ENCODE measurements around the gene PACSIN3.

PACSIN3 gene

DNA sequence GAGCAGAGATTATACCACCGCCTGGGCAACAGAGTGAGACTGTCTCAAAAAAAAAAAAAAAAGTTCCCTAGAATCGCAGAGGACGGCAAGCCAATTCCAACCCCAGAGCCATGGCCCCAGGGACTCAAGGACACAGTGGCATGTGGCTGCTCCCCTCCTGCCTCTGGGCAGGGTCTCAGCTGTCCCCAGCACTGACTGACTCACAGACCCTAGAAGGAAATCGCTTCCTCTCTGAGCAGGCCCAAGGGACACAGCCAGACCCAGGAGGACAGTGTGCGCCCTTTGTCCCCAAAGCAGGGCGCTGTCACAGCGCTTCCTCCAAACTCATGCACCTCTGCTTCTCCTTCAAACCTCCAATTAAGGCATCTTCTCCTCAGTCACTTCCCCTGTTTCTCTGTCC, 2.3 kb downstream of the PACSIN3 start:
- Mint-ChIP-seq H3K4me3 (peak overlapping the region; percentile 83 to 87 (median 85)), H3K27ac (peak overlapping the region in 1 of 3 experiments; percentile 16), H3K36me3 (ENCODE audit: low read depth) (peaks cover 7% of the 10 kb centered on the region), H3K9me3 (no peaks in the 10 kb centered on the region), H3K27me3 (ENCODE audit: low read depth) (peaks cover 7% of the 10 kb centered on the region), H3K4me1 (peaks cover 20% of the 10 kb centered on the region)
- TF ChIP-seq, protein P1, sequence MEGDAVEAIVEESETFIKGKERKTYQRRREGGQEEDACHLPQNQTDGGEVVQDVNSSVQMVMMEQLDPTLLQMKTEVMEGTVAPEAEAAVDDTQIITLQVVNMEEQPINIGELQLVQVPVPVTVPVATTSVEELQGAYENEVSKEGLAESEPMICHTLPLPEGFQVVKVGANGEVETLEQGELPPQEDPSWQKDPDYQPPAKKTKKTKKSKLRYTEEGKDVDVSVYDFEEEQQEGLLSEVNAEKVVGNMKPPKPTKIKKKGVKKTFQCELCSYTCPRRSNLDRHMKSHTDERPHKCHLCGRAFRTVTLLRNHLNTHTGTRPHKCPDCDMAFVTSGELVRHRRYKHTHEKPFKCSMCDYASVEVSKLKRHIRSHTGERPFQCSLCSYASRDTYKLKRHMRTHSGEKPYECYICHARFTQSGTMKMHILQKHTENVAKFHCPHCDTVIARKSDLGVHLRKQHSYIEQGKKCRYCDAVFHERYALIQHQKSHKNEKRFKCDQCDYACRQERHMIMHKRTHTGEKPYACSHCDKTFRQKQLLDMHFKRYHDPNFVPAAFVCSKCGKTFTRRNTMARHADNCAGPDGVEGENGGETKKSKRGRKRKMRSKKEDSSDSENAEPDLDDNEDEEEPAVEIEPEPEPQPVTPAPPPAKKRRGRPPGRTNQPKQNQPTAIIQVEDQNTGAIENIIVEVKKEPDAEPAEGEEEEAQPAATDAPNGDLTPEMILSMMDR (IDR thresholded peaks at IDR 0.05; ENCODE audit: unreplicated experiment in 3 of 3), result no peak

DNA sequence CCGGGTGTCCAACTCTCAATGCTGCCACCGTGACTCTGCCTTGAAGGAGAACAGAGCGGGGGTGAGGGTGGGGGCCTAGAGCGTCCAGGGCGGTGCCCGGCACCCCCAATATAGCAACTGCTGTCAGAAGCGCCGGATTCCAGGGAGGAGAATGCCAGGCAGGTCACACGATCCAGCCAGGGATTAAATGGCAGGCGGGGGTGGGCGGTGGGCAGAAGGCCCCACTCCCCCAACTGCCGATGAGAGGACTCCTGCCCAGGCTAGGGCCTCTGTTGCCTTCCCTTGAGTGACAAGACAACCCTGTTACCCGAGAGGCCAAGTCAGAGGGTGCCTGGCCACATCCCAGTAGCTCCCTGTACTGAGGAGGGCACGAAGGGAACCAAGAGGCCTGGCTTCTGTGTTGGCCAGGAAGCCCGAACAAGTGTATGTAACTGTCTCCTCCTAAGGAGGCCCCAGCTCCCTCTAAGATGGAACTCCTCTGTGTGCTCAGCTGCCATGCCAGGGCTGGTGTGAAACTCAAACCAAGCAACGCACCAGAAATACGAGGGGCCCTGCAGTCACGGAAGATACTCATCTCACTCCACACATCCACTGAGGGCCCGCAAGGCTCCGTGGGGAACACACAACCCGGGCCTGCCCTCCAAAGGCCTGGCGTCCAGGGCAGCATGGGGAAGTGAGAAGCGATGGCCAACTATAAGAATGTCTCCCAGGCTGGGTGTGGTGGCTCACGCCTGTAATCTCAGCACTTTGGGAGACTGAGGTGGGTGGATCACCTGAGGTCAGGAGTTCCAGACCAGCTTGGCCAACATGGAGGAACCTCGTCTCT, 3.0 kb downstream of the PACSIN3 start:
- Mint-ChIP-seq H3K4me3 (peak overlapping the region; percentile 62 to 87 (median 85)), H3K27ac (peak overlapping the region in 1 of 3 experiments; percentile 44), H3K9me3 (no peaks in the 10 kb centered on the region), H3K4me1 (peaks cover 20% of the 10 kb centered on the region), H3K36me3 (ENCODE audit: low read depth) (peaks cover 7% of the 10 kb centered on the region), H3K27me3 (ENCODE audit: low read depth) (peaks cover 7% of the 10 kb centered on the region)
- TF ChIP-seq, protein P1 (IDR thresholded peaks at IDR 0.05; ENCODE audit: unreplicated experiment in 3 of 3), result no peak

DNA sequence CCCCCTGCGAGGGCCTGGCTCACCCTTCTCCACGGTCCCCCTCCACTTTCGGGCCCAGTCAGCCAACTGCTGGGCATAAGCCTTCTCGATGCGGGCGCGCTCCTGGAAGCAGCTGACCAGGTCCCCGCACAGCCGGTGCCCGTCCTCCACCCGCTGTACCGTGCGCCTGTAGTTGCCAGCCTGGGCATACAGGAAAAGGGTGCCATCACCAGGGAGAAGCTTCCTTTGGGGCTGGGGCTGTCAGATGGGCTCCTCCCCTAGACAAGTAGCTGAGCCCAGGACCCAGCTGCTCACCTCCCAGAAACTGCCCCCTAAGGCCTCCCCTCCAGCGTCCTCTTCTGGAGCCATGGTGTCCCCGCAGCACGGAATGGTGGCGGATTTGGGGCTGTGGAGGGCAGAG, 3.9 kb downstream of the PACSIN3 start:
- Mint-ChIP-seq H3K9me3 (no peaks in the 10 kb centered on the region), H3K27me3 (ENCODE audit: low read depth) (peaks cover 5% of the 10 kb centered on the region), H3K4me3 (no peak overlapping the region), H3K27ac (no peak overlapping the region), H3K4me1 (peaks cover 16% of the 10 kb centered on the region), H3K36me3 (ENCODE audit: low read depth) (peaks cover 7% of the 10 kb centered on the region)
- TF ChIP-seq, protein P1 (IDR thresholded peaks at IDR 0.05; ENCODE audit: unreplicated experiment in 3 of 3), result no peak

DNA sequence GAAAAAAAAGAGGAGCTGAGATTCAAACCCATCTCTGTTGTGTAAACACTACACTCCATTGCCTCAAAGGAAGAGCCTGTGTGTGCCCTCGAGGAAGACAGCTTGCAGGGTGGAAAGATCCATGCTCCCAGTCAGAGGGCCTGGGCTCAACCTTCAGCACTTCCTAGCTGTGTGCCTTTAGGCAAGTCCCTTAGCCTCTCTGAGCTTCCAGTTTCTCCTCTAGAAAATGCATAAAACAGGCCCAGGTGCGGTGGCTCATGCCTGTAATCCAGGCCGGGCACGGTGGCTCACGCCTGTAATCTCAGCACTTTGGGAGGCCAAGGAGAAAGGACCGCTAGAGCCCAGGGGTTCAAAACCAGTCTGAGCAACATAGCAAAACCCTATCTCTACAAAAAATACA, 5.0 kb downstream of the PACSIN3 start:
- H3K36me3 Mint-ChIP-seq (ENCODE audit: low read depth), result peaks cover 7% of the 10 kb centered on the region
- no peak overlapping the region for H3K27ac Mint-ChIP-seq
- TF ChIP-seq, protein P1 (IDR thresholded peaks at IDR 0.05; ENCODE audit: unreplicated experiment in 3 of 3), result no peak
- H3K4me1 Mint-ChIP-seq, result peaks cover 17% of the 10 kb centered on the region
- no peaks in the 10 kb centered on the region for H3K27me3 Mint-ChIP-seq (ENCODE audit: low read depth)
- no peak overlapping the region for H3K4me3 Mint-ChIP-seq
- H3K9me3 Mint-ChIP-seq, result no peaks in the 10 kb centered on the region

DNA sequence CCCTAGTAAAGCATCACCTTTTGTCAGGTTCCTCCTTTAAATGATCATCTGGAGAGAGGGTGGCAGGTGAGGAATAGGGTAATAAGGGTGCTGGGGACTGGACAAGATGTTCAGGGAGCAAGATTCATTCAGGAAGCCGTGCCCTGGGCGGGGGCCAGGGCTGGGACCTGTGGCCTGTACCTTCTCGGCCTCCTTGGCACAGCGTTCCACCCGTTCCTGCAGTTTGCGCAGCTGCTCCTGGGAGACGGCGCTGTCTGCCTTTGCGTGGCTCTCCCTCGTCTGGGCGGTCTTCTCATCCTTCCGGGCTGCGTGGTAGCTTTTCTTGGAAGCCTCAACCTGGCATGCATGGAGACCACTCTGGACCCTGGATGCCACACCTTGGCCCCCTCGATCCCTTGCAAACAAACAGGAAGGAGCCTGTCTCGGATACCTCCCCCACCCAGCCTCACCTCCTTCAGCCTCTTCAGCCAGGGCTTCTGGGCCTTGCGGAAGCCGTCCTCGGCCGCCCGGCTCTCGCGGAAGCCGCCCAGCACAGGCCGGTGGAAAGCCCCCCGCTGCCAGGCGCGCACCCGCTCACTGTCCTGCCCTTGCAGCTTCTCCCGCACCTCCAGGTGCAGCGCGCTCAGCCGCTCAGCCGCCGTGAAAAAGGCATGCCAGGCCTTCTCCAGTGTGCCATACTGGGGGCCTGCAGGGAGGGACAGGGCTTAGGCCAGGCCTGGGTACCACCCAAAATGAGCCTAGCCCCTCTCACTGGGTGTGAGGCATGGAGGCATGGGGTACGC, 6.0 kb downstream of the PACSIN3 start:
- Mint-ChIP-seq H3K36me3 (ENCODE audit: low read depth) (peaks cover 7% of the 10 kb centered on the region), H3K27me3 (ENCODE audit: low read depth) (no peaks in the 10 kb centered on the region), H3K9me3 (no peaks in the 10 kb centered on the region), H3K4me3 (no peak overlapping the region), H3K27ac (peak overlapping the region in 1 of 3 experiments; percentile 9), H3K4me1 (peaks cover 23% of the 10 kb centered on the region)
- TF ChIP-seq, protein P1 (IDR thresholded peaks at IDR 0.05; ENCODE audit: unreplicated experiment in 3 of 3), result no peak

All from nephron (organoid).